Lower lobe of right lung (tissue), 2 donors: ENCODE measurements around the gene PLXNA2. TPM values are rescaled to one million over a fixed set of nuclear protein-coding genes. Genes with fewer than 3 reads are reported as not detected.

Experiments used
- ATAC-seq, 2 donors: fragments of 200-7000 bp; cut with Tn5 transposase; one replicate each; pipeline ENCODE4 v1.9.1; 2020 to 2022; ENCODE audit warnings: mild to moderate bottlenecking in 2 of 2, moderate library complexity in 2 of 2
- DNase-seq: peaks from one replicate; pipeline ENCODE4 v3.0.0-alpha.2; 2020
- H3K27ac ChIP-seq: fragments of 200-600 bp; one replicate; pipeline ENCODE4 v1.8.0; 2022
- H3K27me3 ChIP-seq: fragments of 200-600 bp; one replicate; pipeline ENCODE4 v1.8.0; 2022; ENCODE audit warnings: low read depth
- H3K36me3 ChIP-seq: fragments of 200-600 bp; one replicate; pipeline ENCODE4 v1.8.0; 2022; ENCODE audit warnings: mild to moderate bottlenecking
- H3K4me1 ChIP-seq: fragments of 200-600 bp; one replicate; pipeline ENCODE4 v1.8.0; 2022
- H3K4me3 ChIP-seq: fragments of 200-600 bp; one replicate; pipeline ENCODE4 v1.8.0; 2022; ENCODE audit warnings: mild to moderate bottlenecking
- H3K9me3 ChIP-seq: fragments of 200-600 bp; one replicate; pipeline ENCODE4 v1.8.0; 2022
- CTCF ChIP-seq: fragments of 200-600 bp; IDR thresholded peaks from one replicate; pipeline ENCODE4 v1.8.0; 2022; ENCODE audit warnings: antibody characterized with exemption, mild to moderate bottlenecking
- intact Hi-C: fragments of 100-400 bp; cut with DNase I; formaldehyde crosslinking; loops from one replicate; pipeline ENCODE4 v1.11.0; 2022
- total RNA-seq: library from RNA; stranded (reverse); fragmentation: NEBNext Ultra II Directional; extraction: Animal tissue kit (Norgen Biotek cat#: 25700); gene quantifications from one replicate; pipeline ENCODE4 v1.2.1, GENCODE V29; 2021
- donor health status: DM: no; HTN: yes; CAD: no; lungs with severe emphysema.

The PLXNA2 gene
- total RNA-seq, 1 donor from 2014 or later: 83.9 TPM

DNA sequence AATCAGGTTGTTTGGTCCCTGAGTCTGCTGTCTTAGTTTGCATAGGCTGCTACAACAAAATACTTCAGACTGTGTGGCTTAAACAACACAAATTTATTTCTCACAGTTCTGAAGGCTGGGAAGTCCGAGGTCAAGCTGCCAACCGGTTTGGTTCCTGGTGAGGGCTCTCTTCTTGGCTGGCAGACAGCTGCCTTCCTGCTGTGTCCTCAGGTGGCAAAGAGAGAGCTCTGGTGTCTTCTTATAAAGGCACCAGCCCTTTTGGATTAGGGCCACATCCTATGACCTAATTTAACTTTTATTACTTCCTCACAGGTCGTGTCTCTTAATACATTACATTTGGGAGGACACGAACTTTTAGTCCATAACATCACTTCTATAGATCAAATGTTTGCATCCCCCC lies 243.7 kb downstream of the PLXNA2 start:
- H3K27me3 ChIP-seq: no peaks in the 10 kb centered on the region
- H3K27ac ChIP-seq: no peak overlapping the region
- intact Hi-C loops: no loop called here
- no peaks in the 10 kb centered on the region for H3K9me3 ChIP-seq
- H3K36me3 ChIP-seq: no peaks in the 10 kb centered on the region
- no peak for TF ChIP-seq CTCF
- H3K4me1 ChIP-seq: no peaks in the 10 kb centered on the region
- no peak overlapping the region for H3K4me3 ChIP-seq
- DNase-seq: no peak
- ATAC-seq: no peak

- Histone ChIP-seq H3K4me3 (no peak overlapping the region), H3K27me3 (no peaks in the 10 kb centered on the region), H3K27ac (no peak overlapping the region), H3K9me3 (no peaks in the 10 kb centered on the region), H3K4me1 (no peaks in the 10 kb centered on the region), H3K36me3 (no peaks in the 10 kb centered on the region)
- DNase-seq: no peak
- intact Hi-C loops: no loop called here
- no peak for TF ChIP-seq CTCF
- ATAC-seq: no peak
Measured at GRCh38 chr1:207999972-208000371, 244.2 kb downstream of the PLXNA2 start.

DNA sequence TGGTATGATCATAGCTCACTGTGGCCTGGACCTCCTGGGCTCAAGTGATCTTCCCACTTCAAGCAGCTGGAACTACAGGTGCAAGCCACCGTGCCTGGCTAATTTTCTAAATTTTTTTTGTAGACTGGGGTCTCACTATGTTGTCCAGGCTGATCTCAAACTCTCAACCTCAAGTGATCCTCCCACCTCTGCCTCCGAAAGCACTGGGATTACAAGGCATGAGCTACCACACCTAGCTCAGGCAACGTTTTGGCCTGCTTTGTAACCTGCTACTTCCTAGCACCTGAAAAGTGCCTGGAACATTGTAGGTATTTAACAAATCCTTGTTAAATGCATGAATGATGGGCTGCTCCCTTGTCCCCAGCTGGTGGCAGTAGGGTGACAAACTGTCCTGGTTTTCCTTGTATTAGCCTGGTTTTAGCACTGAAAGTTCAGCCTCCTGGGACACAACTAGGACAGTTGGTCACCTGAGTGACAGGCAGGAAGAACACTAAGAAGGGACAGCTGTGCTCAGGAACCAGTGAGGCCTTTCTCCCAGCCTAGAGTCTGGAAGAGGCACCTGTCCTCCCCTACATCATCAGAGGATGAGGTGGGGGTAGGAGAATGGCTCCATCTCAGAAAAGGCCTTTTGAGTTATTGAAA lies 244.8 kb downstream of the PLXNA2 start:
- ATAC-seq (no peak), DNase-seq (no peak)
- H3K4me1 ChIP-seq: no peaks in the 10 kb centered on the region
- no peak for TF ChIP-seq CTCF
- no peaks in the 10 kb centered on the region for H3K36me3 ChIP-seq
- no peaks in the 10 kb centered on the region for H3K9me3 ChIP-seq
- intact Hi-C loops: no loop called here
- H3K27me3 ChIP-seq: no peaks in the 10 kb centered on the region
- no peak overlapping the region for H3K4me3 ChIP-seq
- no peak overlapping the region for H3K27ac ChIP-seq

DNA sequence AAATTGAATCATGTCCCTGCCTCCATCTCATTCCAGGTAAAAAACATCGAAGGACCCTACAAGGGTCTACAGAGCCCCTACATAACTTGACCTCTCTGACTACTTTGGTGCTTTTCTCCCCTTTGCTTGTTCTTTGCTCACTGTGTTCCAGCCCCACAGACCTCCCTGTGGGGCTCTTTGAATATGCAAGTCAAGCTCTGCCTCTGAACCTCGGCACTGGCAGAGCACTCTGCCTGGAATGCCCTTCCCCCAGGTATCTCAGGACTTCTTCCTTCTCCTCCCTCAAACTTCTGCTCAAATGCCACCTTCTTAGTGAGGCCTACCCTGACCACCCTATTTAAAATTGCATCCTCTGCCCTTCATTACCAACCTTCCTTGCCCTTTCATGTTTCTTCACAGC lies 245.5 kb downstream of the PLXNA2 start:
- intact Hi-C loops: no loop called here
- H3K9me3 ChIP-seq: no peaks in the 10 kb centered on the region
- ATAC-seq: no peak
- TF ChIP-seq CTCF: no peak
- no peaks in the 10 kb centered on the region for H3K4me1 ChIP-seq
- DNase-seq: no peak
- H3K27me3 ChIP-seq: no peaks in the 10 kb centered on the region
- no peaks in the 10 kb centered on the region for H3K36me3 ChIP-seq
- no peak overlapping the region for H3K27ac ChIP-seq
- no peak overlapping the region for H3K4me3 ChIP-seq

- DNase-seq (peak; percentile 75), ATAC-seq (peak; percentile 91 to 92)
- Histone ChIP-seq H3K27ac (no peak overlapping the region), H3K36me3 (no peaks in the 10 kb centered on the region), H3K4me1 (no peaks in the 10 kb centered on the region), H3K4me3 (no peak overlapping the region), H3K27me3 (no peaks in the 10 kb centered on the region), H3K9me3 (no peaks in the 10 kb centered on the region)
- TF ChIP-seq CTCF: peak; percentile 85
- intact Hi-C loops: no loop called here
Measured at GRCh38 chr1:207997486-207998268, 246.5 kb downstream of the PLXNA2 start.
